ENCODE data around the gene LMOD1.

- TF ChIP-seq CTCF (IDR thresholded peaks at IDR 0.05): no peak
- TF ChIP-seq POLR2A (IDR thresholded peaks at IDR 0.05): no peak
- no peak for TF ChIP-seq POLR2AphosphoS5 (IDR thresholded peaks at IDR 0.05)
Observed at GRCh38 chr1:201968202-201968925, 22.0 kb upstream of the LMOD1 start.
